Islet precursor cell (in vitro differentiated cells): ENCODE data around the gene ADAMTSL1.

Experiments used
- DNase-seq: peaks from one replicate; pipeline ENCODE4 v3.0.0-alpha.2; 2018

The ADAMTSL1 gene

DNA sequence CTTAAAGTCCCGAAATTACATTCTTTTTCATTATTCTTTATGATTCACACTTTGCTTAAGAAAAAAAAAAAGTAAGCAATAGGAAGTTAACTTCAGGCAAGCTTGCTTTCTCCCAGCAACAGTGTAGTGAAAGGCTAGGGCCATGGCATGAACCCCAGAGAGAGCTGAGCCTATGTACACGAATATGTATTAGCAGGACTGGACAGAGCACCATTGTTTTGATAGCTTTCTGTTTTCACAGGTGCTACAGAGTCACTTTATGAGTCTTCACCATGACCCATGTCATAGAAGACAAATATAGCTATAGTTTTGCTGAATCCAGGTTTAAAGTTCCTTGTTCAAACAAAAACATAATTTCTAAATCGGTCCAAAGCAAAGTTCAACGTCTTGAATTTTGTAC is 199.2 kb downstream of the ADAMTSL1 start:
- no peak for DNase-seq

GRCh38 chr9:18675332-18675731 is 201.4 kb downstream of the ADAMTSL1 start:
- DNase-seq = no peak

DNA sequence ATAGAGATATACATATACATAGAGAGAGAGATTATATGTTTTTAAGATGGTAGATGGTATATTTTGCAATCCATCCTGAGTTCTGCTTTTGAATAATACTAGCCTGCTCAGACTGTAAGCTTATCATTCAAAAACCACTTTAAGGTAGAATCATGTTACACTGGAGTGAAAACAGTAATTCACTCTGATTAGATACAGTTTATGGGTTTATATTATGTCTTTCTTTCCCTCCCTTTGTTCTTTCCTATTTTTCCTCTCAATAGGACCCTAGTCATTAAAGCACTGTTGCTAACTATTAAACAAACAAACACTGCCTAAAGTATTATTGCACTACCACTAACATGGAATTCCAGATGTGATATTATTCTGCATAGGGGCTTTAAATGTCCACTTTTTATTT is 202.0 kb downstream of the ADAMTSL1 start:
- no peak for DNase-seq

GRCh38 chr9:18676525-18676924 is 202.6 kb downstream of the ADAMTSL1 start:
- no peak for DNase-seq

- DNase-seq = no peak
Observed at GRCh38 chr9:18678821-18679590, 205.1 kb downstream of the ADAMTSL1 start.

DNA sequence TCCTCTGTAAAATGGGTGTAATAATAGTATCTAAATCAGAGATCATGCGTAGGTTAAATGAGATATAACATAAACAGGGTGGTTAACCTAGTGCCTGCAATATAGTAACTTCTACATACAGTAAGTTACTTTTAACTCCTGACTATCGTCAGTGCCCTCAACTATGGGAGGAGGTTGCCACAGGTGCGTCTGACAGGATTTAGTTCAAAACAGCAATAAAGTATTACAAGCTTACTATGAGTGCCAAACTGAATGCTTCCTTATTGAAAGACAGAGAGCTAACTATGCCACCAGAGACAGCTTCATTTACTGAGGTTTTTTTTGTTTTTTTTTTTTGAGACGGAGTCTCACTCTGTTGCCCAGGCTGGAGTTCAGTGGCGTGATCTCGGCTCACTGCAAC is 209.0 kb downstream of the ADAMTSL1 start:
- no peak for DNase-seq

DNA sequence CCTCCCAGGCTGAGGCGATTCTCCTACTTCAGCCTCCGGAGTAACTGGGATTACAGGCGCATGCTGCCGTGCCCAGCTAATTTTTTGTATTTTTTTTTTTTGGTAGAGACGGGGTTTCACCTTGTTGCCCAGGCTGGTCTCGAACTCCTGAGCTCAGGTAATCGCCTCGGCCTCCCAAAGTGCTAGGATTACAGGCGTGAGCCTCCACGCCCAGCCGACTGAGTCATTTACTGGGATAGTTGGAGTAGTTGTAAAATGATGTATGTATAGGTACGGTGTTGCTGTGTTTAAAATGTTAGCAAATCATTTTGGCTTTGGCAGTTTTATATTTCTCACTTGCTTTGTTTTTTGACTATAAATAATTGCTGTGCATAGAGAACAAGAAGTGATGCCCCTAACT is 209.4 kb downstream of the ADAMTSL1 start:
- DNase-seq = no peak

GRCh38 chr9:18683851-18684250 is 209.9 kb downstream of the ADAMTSL1 start:
- DNase-seq = no peak

DNA sequence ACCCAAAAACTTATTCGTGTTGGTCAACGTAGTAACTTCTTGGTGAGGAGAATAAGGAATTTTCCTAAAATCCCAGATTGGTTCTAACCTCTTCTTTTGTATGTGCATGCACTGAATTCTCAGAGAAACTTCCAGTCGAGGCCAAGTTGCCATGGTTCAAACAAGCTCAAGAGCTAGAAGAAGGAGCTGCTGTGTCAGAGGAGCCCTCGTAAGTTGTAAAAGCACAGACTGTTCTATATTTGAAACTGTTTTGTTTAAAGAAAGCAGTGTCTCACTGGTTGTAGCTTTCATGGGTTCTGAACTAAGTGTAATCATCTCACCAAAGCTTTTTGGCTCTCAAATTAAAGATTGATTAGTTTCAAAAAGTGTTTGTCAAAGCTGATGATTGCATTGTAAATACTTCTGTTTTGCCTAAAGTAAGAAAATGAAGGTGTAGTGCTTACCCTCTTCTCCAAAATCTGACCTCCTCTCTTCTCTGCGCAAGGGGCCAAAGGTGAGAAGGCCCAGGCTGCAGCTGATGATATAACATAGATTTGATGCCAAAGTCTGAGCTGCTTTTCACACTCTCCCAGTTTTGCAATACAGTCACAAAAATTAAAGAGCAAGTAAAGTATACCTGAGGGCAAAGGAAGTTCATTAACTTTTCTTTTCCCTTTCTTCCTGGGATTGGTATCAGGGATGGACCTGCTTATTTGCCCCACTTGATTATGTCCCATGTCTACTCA is 210.8 kb downstream of the ADAMTSL1 start:
- DNase-seq = no peak

DNA sequence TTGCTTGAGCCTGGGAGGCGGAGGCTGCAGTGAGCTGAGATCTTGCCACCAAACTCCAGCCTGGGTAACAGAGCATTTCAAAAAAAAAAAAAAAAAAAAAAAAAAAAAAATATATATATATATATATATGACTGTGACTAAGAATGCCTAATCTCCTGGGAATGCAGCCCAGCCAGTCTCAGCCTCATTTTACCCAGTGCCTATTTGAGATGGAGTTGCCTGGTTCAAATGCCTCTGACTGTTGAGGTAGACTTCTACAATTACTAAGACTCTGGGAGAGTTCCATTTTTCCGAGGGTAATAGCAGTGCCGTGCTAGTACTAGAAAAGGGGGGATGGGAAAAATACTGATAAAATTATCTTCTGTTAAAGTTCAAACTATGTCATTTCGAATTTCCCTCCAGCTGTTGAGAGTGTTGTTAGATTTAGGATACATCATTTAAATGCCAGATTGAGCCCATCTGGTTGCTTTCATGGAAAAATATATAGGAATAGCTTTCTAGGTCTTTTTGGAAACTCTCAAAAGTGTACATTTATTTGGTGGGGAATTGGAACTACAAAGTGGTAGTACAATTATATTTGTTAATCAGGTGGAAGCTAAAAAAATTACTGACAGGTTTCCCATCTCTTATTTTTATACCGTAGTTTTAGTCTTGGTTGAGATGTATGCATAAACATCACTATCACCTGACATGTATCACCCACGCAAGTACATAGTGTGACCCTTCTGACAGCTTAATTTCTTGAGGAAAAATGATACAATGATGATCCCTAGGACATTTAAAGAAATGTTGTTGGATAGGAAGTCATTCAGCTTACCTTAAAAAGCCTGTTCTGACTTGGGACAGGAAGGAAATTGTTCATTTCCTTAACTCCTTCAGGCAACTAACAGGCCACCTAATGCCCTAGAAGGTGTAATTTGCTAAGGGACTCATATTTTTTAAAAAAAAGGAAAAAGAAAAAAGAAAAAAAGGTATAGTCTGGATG is 214.9 kb downstream of the ADAMTSL1 start:
- no peak for DNase-seq

GRCh38 chr9:18689921-18690320 is 216.0 kb downstream of the ADAMTSL1 start:
- no peak for DNase-seq

- no peak for DNase-seq
Observed at GRCh38 chr9:18692268-18692667, 218.3 kb downstream of the ADAMTSL1 start.

GRCh38 chr9:18692962-18693361 is 219.0 kb downstream of the ADAMTSL1 start:
- DNase-seq = no peak

DNA sequence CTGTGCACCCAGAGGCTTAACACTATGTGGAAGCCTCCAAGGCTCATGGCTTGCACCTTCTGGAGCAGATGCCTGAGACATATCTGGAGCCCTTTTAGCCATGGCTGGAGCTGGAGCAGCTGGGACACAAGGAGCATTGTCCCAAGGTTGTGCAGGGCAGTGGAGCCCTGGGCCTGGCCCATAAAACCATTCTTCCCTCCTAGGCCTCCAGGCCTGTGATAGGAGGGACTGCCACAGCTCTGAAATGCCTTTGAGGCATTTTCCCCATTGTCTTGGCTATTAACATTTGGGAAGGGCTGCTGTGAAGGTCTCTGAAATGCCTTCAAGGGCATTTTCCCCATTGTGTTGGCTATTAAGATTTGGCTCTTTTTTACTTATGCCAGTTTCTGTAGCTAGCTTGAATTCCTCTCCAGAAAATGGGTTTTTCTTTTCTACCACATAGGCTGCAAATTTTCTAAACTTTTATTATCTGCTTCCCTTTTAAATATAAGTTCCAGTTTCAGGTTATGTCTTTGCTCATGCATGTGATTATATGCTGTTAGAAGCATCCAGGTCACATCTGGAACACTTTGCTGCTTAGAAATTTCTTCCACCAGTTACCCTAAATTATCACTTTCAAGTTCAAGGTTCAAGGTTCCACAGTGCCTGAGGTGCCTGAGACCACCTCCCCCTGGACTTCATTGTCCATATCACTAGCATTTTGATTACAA is 221.2 kb downstream of the ADAMTSL1 start:
- no peak for DNase-seq

DNA sequence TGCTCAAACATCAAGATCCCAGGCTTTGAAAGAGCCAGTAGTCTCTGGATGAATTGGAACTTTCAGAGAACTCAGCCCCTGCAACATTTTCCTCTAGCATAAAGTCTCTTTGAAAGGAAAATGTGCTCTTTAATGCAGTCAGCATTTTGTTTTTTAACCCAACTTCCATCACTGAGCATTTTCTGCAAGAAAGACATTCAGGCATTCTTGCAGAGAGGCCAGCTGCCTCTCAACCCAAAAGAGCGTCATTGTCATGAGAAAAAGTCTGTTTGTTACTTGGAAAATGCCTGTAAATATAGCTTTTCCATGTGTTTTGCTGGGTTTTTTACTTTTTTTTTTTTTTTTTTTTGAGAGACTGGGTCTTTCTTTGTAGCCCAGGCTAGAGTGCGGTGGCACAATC is 225.0 kb downstream of the ADAMTSL1 start:
- no peak for DNase-seq

DNA sequence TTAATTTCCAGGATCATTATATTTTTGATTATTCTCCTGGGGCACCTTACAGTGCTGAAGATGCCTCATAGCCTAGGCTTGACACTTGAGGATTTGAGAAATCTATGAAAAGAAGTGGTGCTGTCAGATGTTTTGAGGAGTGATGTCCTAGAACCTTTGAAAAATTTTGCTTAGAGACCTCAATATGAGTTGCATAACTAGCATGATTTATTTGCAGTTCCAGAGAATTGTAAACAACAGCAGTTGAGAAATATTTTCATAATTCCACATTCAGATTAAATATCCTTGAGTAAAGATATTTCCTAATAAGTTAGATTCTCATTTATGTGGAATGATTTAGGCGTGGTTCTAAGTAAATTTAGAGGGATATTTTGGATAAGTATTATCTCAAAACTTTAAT is 225.8 kb downstream of the ADAMTSL1 start:
- DNase-seq = no peak

GRCh38 chr9:18700714-18701113 is 226.8 kb downstream of the ADAMTSL1 start:
- DNase-seq = no peak

DNA sequence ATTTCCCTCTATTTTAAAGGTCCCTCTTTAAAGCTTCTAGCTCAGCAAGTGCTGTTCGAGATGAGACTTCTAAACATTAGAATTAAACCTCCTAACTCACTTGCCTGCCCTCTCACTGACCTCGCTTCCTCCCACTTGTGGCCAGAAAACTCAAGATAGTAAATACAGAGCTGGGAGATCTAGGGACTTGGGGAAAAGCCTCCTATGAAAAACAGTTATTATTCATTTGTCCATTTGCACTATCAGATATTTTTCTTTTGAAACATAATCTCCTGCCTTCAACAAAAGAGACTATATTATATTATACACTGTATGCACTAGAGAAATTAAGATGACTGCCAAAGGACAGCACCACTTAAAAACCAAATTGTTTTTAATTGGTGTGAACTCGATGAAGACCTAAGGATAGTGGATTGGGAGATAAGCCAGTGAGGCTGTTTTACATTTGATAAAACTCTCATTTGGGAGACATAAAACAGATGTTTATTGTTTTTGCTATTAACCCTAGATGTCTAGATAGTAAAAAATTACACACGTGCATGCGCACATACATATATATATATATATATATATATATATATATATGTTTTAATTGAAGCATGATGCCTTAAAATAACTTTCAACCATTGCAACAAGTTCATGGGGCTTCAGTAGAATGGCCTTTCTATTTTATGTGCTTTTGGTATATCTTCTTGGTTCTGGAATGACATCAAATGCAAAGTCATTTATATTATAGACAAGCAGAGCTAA is 229.4 kb downstream of the ADAMTSL1 start:
- no peak for DNase-seq

DNA sequence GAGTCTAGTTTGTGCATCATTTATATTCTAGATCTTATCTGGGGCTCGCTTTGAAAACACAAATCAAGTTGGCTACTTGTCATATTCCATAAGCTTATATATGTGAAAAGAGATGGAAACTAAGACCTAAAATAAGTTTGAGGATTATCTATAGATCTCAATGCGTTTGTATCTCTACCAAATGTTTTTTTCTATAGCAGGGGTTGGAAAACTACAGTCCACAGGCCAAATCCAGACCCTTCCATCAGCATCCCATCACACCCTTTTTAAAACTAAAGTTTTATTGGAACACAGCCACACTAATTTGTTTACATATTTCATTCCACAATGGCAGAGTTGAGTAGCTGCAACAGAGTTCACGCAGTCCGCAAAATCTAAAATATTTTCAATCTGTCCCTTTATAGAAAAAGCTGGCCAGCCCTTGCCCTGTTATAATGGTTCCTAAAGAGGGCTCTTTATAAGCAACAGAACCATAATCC is 230.0 kb downstream of the ADAMTSL1 start:
- DNase-seq = no peak

GRCh38 chr9:18705796-18706392 is 231.9 kb downstream of the ADAMTSL1 start:
- no peak for DNase-seq

DNA sequence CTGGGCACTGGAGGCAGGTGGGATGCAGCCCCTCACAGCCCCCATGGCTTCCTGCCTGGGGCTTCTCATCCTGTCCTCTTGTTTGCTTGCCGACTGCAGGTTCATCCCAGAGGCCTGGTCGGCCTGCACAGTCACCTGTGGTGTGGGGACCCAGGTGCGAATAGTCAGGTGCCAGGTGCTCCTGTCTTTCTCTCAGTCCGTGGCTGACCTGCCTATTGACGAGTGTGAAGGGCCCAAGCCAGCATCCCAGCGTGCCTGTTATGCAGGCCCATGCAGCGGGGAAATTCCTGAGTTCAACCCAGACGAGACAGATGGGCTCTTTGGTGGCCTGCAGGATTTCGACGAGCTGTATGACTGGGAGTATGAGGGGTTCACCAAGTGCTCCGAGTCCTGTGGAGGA is 232.7 kb downstream of the ADAMTSL1 start:
- DNase-seq = no peak
